Measurements from ENCODE around the gene UBAP1. TPM values are rescaled to one million over a fixed set of nuclear protein-coding genes. Genes with fewer than 3 reads are reported as not detected.

The UBAP1 gene
- total RNA-seq, 2 experiments from 2014 or later = 47.1 to 50.4 TPM

GRCh38 chr9:34275811-34276210 is 97.0 kb downstream of the UBAP1 start:
- no peaks in the 10 kb centered on the region for H3K36me3 ChIP-seq (ENCODE audit: insufficient read depth, low read length)
- no peak for ATAC-seq (ENCODE audit: poor library complexity)
- ChIA-PET POLR2A (no interaction called here), CTCF (no interaction called here)
- no peaks in the 10 kb centered on the region for H3K9me3 ChIP-seq (ENCODE audit: control insufficient read depth in 1 of 2, insufficient read depth in 1 of 2, low read length in 2 of 2)
- DNase-seq = no peak
- H3K9me3 Mint-ChIP-seq = no peaks in the 10 kb centered on the region
- no peak for TF ChIP-seq CTCF (IDR thresholded peaks at IDR 0.05)
- no peak overlapping the region for H3K4me3 Mint-ChIP-seq
- intact Hi-C loops (cut with DNase I, micrococcal nuclease) = no loop called here
- H3K4me1 Mint-ChIP-seq (ENCODE audit: low read depth) = peaks cover 6% of the 10 kb centered on the region
- H3K27me3 ChIP-seq (ENCODE audit: control insufficient read depth in 1 of 2, insufficient read depth in 2 of 2, low read length in 2 of 2) = no peaks in the 10 kb centered on the region
- no peak overlapping the region for H3K27ac Mint-ChIP-seq
- H3K4me3 ChIP-seq (ENCODE audit: low read length) = no peak overlapping the region
- no peaks in the 10 kb centered on the region for H3K27me3 Mint-ChIP-seq
- H3K36me3 Mint-ChIP-seq (ENCODE audit: low read depth) = no peaks in the 10 kb centered on the region
- H3K4me1 ChIP-seq (ENCODE audit: insufficient read depth, low read length) = peaks cover 4% of the 10 kb centered on the region
- H3K27ac ChIP-seq (ENCODE audit: low read depth in 1 of 2, low read length in 2 of 2) = no peak overlapping the region

GRCh38 chr9:34276772-34277171 is 97.9 kb downstream of the UBAP1 start:
- H3K27ac Mint-ChIP-seq = no peak overlapping the region
- H3K27ac ChIP-seq (ENCODE audit: low read depth in 1 of 2, low read length in 2 of 2) = no peak overlapping the region
- no peaks in the 10 kb centered on the region for H3K27me3 Mint-ChIP-seq
- no peaks in the 10 kb centered on the region for H3K27me3 ChIP-seq (ENCODE audit: control insufficient read depth in 1 of 2, insufficient read depth in 2 of 2, low read length in 2 of 2)
- ChIA-PET POLR2A (no interaction called here), CTCF (no interaction called here)
- no peak for TF ChIP-seq CTCF (IDR thresholded peaks at IDR 0.05)
- peaks cover 4% of the 10 kb centered on the region for H3K4me1 ChIP-seq (ENCODE audit: insufficient read depth, low read length)
- no peak overlapping the region for H3K4me3 Mint-ChIP-seq
- no peak for DNase-seq
- H3K9me3 Mint-ChIP-seq = no peaks in the 10 kb centered on the region
- no peaks in the 10 kb centered on the region for H3K36me3 Mint-ChIP-seq (ENCODE audit: low read depth)
- H3K9me3 ChIP-seq (ENCODE audit: control insufficient read depth in 1 of 2, insufficient read depth in 1 of 2, low read length in 2 of 2) = no peaks in the 10 kb centered on the region
- intact Hi-C loops (cut with DNase I, micrococcal nuclease) = no loop called here
- H3K4me1 Mint-ChIP-seq (ENCODE audit: low read depth) = peaks cover 6% of the 10 kb centered on the region
- H3K4me3 ChIP-seq (ENCODE audit: low read length) = no peak overlapping the region
- no peak for ATAC-seq (ENCODE audit: poor library complexity)
- no peaks in the 10 kb centered on the region for H3K36me3 ChIP-seq (ENCODE audit: insufficient read depth, low read length)

GRCh38 chr9:34279411-34279810 is 100.6 kb downstream of the UBAP1 start:
- ATAC-seq (ENCODE audit: poor library complexity) = no peak
- Histone ChIP-seq H3K36me3 (ENCODE audit: insufficient read depth, low read length) (no peaks in the 10 kb centered on the region), H3K27me3 (ENCODE audit: control insufficient read depth in 1 of 2, insufficient read depth in 2 of 2, low read length in 2 of 2) (no peaks in the 10 kb centered on the region), H3K27ac (ENCODE audit: low read depth in 1 of 2, low read length in 2 of 2) (no peak overlapping the region), H3K9me3 (ENCODE audit: control insufficient read depth in 1 of 2, insufficient read depth in 1 of 2, low read length in 2 of 2) (no peaks in the 10 kb centered on the region), H3K4me3 (ENCODE audit: low read length) (no peak overlapping the region), H3K4me1 (ENCODE audit: insufficient read depth, low read length) (peaks cover 4% of the 10 kb centered on the region)
- Mint-ChIP-seq H3K4me3 (no peak overlapping the region), H3K9me3 (no peaks in the 10 kb centered on the region), H3K4me1 (ENCODE audit: low read depth) (peaks cover 6% of the 10 kb centered on the region), H3K27ac (no peak overlapping the region), H3K36me3 (ENCODE audit: low read depth) (no peaks in the 10 kb centered on the region), H3K27me3 (no peaks in the 10 kb centered on the region)
- POLR2A ChIA-PET = no interaction called here
- DNase-seq = no peak
- no peak for TF ChIP-seq CTCF (IDR thresholded peaks at IDR 0.05)
- intact Hi-C loops (cut with DNase I, micrococcal nuclease) = no loop called here
- CTCF ChIA-PET = no interaction called here
